WTC11 (cell line): Measurements from ENCODE around the gene MRPS5. TPM values are rescaled to one million over a fixed set of nuclear protein-coding genes. Genes with fewer than 3 reads are reported as not detected.

Experiments
- ATAC-seq: fragments of 200-7000 bp; cut with Tn5 transposase; 2 replicates; pipeline ENCODE4 v1.10.0; 2021; ENCODE audit warnings: mild to moderate bottlenecking, moderate library complexity
- CTCF ChIA-PET: fragments of 300-600 bp; sonication (Branson Sonifier 250); formaldehyde crosslinking; loops from one replicate; lab custom pipeline; 2021; ENCODE audit warnings: antibody characterized with exemption; lab: Charles Lee
- POLR2A ChIA-PET: fragments of 350-600 bp; sonication (Branson Sonifier 250); formaldehyde crosslinking; loops from one replicate; lab custom pipeline; 2021; ENCODE audit warnings: antibody characterized with exemption; lab: Charles Lee
- DNase-seq: peaks from one replicate; pipeline ENCODE4 v3.0.0; 2021; ENCODE audit warnings: low spot score
- H3K27ac Mint-ChIP-seq: 2 replicates; pipeline ENCODE4 v1.8.0; 2021; ENCODE audit warnings: mixed read lengths
- H3K27me3 Mint-ChIP-seq: 2 replicates; pipeline ENCODE4 v1.8.0; 2021; ENCODE audit warnings: low read depth, mild to moderate bottlenecking, moderate library complexity, mixed read lengths
- H3K36me3 Mint-ChIP-seq: 2 replicates; pipeline ENCODE4 v1.8.0; 2021; ENCODE audit warnings: mixed read lengths
- H3K4me1 Mint-ChIP-seq: 2 replicates; pipeline ENCODE4 v1.8.0; 2022; ENCODE audit warnings: mixed read lengths
- H3K4me3 Mint-ChIP-seq: 2 replicates; pipeline ENCODE4 v1.8.0; 2021; ENCODE audit warnings: mild to moderate bottlenecking, moderate library complexity, mixed read lengths
- H3K9me3 Mint-ChIP-seq: 2 replicates; pipeline ENCODE4 v1.8.0; 2021; ENCODE audit warnings: mixed read lengths
- AR ChIP-seq: fragments of 250-450 bp; sonication (Bioruptor Pico); IDR thresholded peaks from 2 replicates; pipeline ENCODE4 v1.9.0; 2021; ENCODE audit warnings: mild to moderate bottlenecking
- CTCF ChIP-seq: fragments of 200-600 bp; IDR thresholded peaks from 2 replicates; pipeline ENCODE4 v1.8.0; 2022; ENCODE audit warnings: antibody characterized with exemption
- ELF4 ChIP-seq: sonication (generic); formaldehyde crosslinking; IDR thresholded peaks from 2 replicates; pipeline ENCODE4 v1.8.1; 2022; ENCODE audit warnings: low read depth, mild to moderate bottlenecking, moderate library complexity, missing genetic modification reagents
- ERG ChIP-seq: fragments of 250-450 bp; sonication (Bioruptor Pico); IDR thresholded peaks from 2 replicates; pipeline ENCODE4 v1.8.0; 2021; ENCODE audit warnings: mild to moderate bottlenecking
- ETV6 ChIP-seq: sonication (generic); formaldehyde crosslinking; IDR thresholded peaks from 2 replicates; pipeline ENCODE4 v1.8.1; 2022; ENCODE audit warnings: mild to moderate bottlenecking, missing genetic modification reagents
- HMGA2 ChIP-seq: fragments of 250-450 bp; sonication (Bioruptor Pico); IDR thresholded peaks from 2 replicates; pipeline ENCODE4 v1.4.0; 2021; ENCODE audit warnings: mild to moderate bottlenecking, moderate library complexity
- IRF2 ChIP-seq: sonication (generic); formaldehyde crosslinking; IDR thresholded peaks from 2 replicates; pipeline ENCODE4 v1.8.0; 2022; ENCODE audit warnings: low read depth, missing genetic modification reagents, borderline replicate concordance
- NFE2L1 ChIP-seq: sonication (generic); formaldehyde crosslinking; IDR thresholded peaks from 2 replicates; pipeline ENCODE4 v1.8.1; 2023; ENCODE audit warnings: missing genetic modification reagents
- NFYB ChIP-seq: sonication (generic); formaldehyde crosslinking; conservative IDR thresholded peaks from 2 replicates; pipeline ENCODE4 v1.8.0; 2022; ENCODE audit warnings: low read depth, missing genetic modification reagents
- NR1H2 ChIP-seq: sonication (generic); formaldehyde crosslinking; IDR thresholded peaks from 2 replicates; pipeline ENCODE4 v1.9.0; 2021; ENCODE audit warnings: mild to moderate bottlenecking, moderate library complexity, missing genetic modification reagents
- OVOL2 ChIP-seq: fragments of 250-450 bp; sonication (Bioruptor Pico); IDR thresholded peaks from 2 replicates; pipeline ENCODE4 v1.9.0; 2021; ENCODE audit warnings: mild to moderate bottlenecking, borderline replicate concordance
- PRRX2 ChIP-seq: fragments of 250-450 bp; sonication (Bioruptor Pico); IDR thresholded peaks from 2 replicates; pipeline ENCODE4 v1.8.0; 2021; ENCODE audit warnings: mild to moderate bottlenecking
- TEAD4 ChIP-seq: sonication (generic); formaldehyde crosslinking; IDR thresholded peaks from 2 replicates; pipeline ENCODE4 v1.8.0; 2022; ENCODE audit warnings: mild to moderate bottlenecking, missing genetic modification reagents
- TP53 ChIP-seq: sonication (generic); formaldehyde crosslinking; IDR thresholded peaks from 2 replicates; pipeline ENCODE4 v1.8.1; 2023; ENCODE audit warnings: mild to moderate bottlenecking, missing genetic modification reagents
- USF1 ChIP-seq: sonication (generic); formaldehyde crosslinking; IDR thresholded peaks from 2 replicates; pipeline ENCODE4 v1.8.0; 2022; ENCODE audit warnings: mild to moderate bottlenecking, missing genetic modification reagents
- ZBTB21 ChIP-seq: sonication (generic); formaldehyde crosslinking; IDR thresholded peaks from 2 replicates; pipeline ENCODE4 v1.8.1; 2023; ENCODE audit warnings: mild to moderate bottlenecking, missing genetic modification reagents, borderline replicate concordance
- ZMAT4 ChIP-seq: fragments of 250-450 bp; sonication (Bioruptor Pico); IDR thresholded peaks from 2 replicates; pipeline ENCODE4 v1.9.0; 2021; ENCODE audit warnings: mild to moderate bottlenecking
- ZNF416 ChIP-seq: fragments of 250-450 bp; sonication (Bioruptor Pico); IDR thresholded peaks from 2 replicates; pipeline ENCODE4 v1.9.0; 2021; ENCODE audit warnings: mild to moderate bottlenecking, inconsistent platforms
- ZNF423 ChIP-seq: fragments of 250-450 bp; sonication (Bioruptor Pico); IDR thresholded peaks from 2 replicates; pipeline ENCODE4 v2.1.2; 2022; ENCODE audit warnings: mild to moderate bottlenecking, moderate library complexity
- total RNA-seq: library from RNA; stranded (reverse); gene quantifications from 3 replicates; pipeline ENCODE4 v1.2.3, GENCODE V29; 2021
- TF ChIP-seq, protein P1 (sequence below): sonication (generic); formaldehyde crosslinking; IDR thresholded peaks from 2 replicates; pipeline ENCODE4 v1.8.0; 2023; ENCODE audit warnings: missing genetic modification reagents
- TF ChIP-seq, protein P2 (sequence below): fragments of 250-450 bp; sonication (Bioruptor Pico); IDR thresholded peaks from 2 replicates; pipeline ENCODE4 v1.9.0; 2021; ENCODE audit warnings: mild to moderate bottlenecking, borderline replicate concordance

The MRPS5 gene
- total RNA-seq, 1 experiment from 2014 or later, result 70.3 TPM

- TF ChIP-seq ERG (CRISPR knock-in tag) (no peak), ELF4 (no peak), ZBTB21 (CRISPR knock-in tag) (no peak)
These were observed 60.5 kb downstream of the MRPS5 start (continued) for GRCh38 chr2:95061119-95061512.

- no peak for ATAC-seq
- Mint-ChIP-seq H3K36me3 (no peaks in the 10 kb centered on the region), H3K27me3 (no peaks in the 10 kb centered on the region; the same call in 1 of the 2 replicates)
- no peak for DNase-seq
- no peak for TF ChIP-seq PRRX2 (CRISPR knock-in tag)
- TF ChIP-seq ZMAT4 (CRISPR knock-in tag), result no peak
- no peak for TF ChIP-seq IRF2
- no peak for TF ChIP-seq CTCF
- TF ChIP-seq, protein P1, sequence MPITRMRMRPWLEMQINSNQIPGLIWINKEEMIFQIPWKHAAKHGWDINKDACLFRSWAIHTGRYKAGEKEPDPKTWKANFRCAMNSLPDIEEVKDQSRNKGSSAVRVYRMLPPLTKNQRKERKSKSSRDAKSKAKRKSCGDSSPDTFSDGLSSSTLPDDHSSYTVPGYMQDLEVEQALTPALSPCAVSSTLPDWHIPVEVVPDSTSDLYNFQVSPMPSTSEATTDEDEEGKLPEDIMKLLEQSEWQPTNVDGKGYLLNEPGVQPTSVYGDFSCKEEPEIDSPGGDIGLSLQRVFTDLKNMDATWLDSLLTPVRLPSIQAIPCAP (CRISPR knock-in tag), result no peak
- no peak for TF ChIP-seq OVOL2 (CRISPR knock-in tag)
- TF ChIP-seq, all 79 proteins: peak for 0
- Mint-ChIP-seq H3K27ac (no peak overlapping the region), H3K4me1 (peaks cover 22% of the 10 kb centered on the region), H3K9me3 (no peaks in the 10 kb centered on the region), H3K4me3 (no peak overlapping the region)
- ChIA-PET POLR2A (no interaction called here), CTCF (no interaction called here)
These were observed 61.0 kb downstream of the MRPS5 start for GRCh38 chr2:95060446-95061118.

DNA sequence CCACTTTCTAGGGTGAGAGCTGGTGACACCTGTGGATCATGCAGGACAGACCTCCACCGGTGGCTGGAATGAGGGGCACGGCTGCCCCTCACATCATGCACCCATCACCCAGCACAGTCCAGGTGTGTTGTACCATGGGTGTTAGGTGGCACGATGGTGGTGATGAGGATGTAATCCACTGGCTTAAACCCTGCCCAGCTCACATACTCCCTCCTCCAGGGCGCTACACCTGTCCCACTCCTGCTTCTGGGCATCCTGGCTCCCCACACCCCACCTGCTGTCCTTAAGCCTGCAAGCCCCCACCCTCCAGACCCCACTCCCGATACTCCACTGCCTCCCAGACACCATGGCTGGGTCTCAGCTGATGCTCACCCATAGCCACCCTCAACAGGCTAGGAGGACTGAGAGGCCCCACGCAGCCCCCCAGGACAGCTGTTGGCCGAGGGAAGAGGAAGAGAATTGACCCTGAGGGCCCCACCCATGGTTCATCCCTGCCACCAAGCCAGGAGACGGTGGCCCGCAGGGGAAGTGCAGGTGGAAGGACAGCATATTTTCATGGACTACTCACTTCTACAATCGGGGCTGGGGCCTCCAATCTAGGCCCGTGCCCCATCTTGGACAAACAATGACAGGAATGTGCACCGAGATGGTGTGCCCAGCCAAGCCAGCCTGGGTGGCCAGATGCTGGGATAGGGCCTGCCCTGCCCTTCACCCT, 61.8 kb downstream of the MRPS5 start:
- no peaks in the 10 kb centered on the region for H3K9me3 Mint-ChIP-seq
- H3K27ac Mint-ChIP-seq, result no peak overlapping the region
- CTCF ChIA-PET, result interaction anchor here (0.6 to 1.2 kb wide), 3 partner anchors 15 to 35 kb away, joined by 3 read pairs; no protein-coding TSS in a partner anchor
- H3K36me3 Mint-ChIP-seq, result no peaks in the 10 kb centered on the region
- POLR2A ChIA-PET, result no interaction called here
- no peak overlapping the region for H3K4me3 Mint-ChIP-seq
- peaks cover 22% of the 10 kb centered on the region for H3K4me1 Mint-ChIP-seq
- no peak for ATAC-seq
- no peaks in the 10 kb centered on the region; the same call in 1 of the 2 replicates for H3K27me3 Mint-ChIP-seq
- DNase-seq, result no peak
- TF ChIP-seq, protein P2, sequence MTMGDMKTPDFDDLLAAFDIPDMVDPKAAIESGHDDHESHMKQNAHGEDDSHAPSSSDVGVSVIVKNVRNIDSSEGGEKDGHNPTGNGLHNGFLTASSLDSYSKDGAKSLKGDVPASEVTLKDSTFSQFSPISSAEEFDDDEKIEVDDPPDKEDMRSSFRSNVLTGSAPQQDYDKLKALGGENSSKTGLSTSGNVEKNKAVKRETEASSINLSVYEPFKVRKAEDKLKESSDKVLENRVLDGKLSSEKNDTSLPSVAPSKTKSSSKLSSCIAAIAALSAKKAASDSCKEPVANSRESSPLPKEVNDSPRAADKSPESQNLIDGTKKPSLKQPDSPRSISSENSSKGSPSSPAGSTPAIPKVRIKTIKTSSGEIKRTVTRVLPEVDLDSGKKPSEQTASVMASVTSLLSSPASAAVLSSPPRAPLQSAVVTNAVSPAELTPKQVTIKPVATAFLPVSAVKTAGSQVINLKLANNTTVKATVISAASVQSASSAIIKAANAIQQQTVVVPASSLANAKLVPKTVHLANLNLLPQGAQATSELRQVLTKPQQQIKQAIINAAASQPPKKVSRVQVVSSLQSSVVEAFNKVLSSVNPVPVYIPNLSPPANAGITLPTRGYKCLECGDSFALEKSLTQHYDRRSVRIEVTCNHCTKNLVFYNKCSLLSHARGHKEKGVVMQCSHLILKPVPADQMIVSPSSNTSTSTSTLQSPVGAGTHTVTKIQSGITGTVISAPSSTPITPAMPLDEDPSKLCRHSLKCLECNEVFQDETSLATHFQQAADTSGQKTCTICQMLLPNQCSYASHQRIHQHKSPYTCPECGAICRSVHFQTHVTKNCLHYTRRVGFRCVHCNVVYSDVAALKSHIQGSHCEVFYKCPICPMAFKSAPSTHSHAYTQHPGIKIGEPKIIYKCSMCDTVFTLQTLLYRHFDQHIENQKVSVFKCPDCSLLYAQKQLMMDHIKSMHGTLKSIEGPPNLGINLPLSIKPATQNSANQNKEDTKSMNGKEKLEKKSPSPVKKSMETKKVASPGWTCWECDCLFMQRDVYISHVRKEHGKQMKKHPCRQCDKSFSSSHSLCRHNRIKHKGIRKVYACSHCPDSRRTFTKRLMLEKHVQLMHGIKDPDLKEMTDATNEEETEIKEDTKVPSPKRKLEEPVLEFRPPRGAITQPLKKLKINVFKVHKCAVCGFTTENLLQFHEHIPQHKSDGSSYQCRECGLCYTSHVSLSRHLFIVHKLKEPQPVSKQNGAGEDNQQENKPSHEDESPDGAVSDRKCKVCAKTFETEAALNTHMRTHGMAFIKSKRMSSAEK (CRISPR knock-in tag), result no peak
- TF ChIP-seq ETV6 (CRISPR knock-in tag) (no peak), ZNF416 (no peak), HMGA2 (no peak), AR (CRISPR knock-in tag) (no peak), IRF2 (no peak), TP53 (CRISPR knock-in tag) (no peak), NFE2L1 (no peak), ZNF423 (no peak), NFYB (no peak), USF1 (no peak), NR1H2 (no peak), TEAD4 (no peak)
